SK-N-SH (cell line): ENCODE data around the gene ING5.

Source experiments
- EZH2phosphoT487 ChIP-seq: fragments of 200-600 bp; sonication (generic); IDR thresholded peaks from 2 replicates; pipeline ENCODE4 v1.6.1; 2017; ENCODE audit warnings: low read depth, mixed run types, mild to moderate bottlenecking, antibody characterized with exemption, moderate library complexity, borderline replicate concordance
- FOXM1 ChIP-seq: IDR thresholded peaks from 2 replicates; pipeline ENCODE4 v1.4.0; 2012; ENCODE audit warnings: low read depth, mild to moderate bottlenecking
- SMC3 ChIP-seq: IDR thresholded peaks from 2 replicates; pipeline ENCODE4 v1.6.1; 2012; ENCODE audit warnings: low read depth, low read length, improper control_type of control experiment
- TF ChIP-seq, protein P1 (sequence below): fragments of 200-600 bp; sonication (generic); IDR thresholded peaks from 2 replicates; pipeline ENCODE4 v1.6.1; 2017; ENCODE audit warnings: antibody characterized with exemption, mild to moderate bottlenecking, moderate library complexity
- TF ChIP-seq, protein P2 (sequence below): IDR thresholded peaks from 2 replicates; pipeline ENCODE4 v1.6.1; 2012; ENCODE audit warnings: mild to moderate bottlenecking, low read depth, low read length, moderate library complexity
- TF ChIP-seq, protein P3 (sequence below): IDR thresholded peaks from 2 replicates; pipeline ENCODE4 v1.4.0; 2012; ENCODE audit warnings: low read depth

DNA sequence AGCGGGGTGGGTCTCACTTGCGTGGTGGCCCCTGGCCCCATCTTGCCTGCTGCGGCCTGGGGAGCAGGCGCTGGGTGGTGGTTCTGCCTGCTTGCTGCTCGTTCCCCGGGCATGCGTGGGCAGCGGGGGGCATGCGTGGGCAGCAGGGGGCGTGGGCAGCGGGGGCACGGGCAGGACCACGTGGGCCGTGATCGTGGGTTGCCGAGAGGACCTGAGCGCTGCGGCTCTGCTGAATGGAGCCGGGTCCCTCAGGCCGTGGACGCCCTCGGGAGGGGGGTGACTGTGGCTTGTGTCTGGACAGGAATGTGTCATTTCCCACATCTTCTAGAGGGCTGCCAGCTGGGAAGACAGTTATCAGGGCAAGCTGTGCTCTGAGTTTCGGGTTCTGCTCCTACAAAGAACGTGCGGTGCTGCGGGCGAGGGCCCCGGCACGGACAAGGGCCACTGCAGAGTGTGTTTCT, 66.4 kb downstream of the ING5 start:
- TF ChIP-seq, protein P1, sequence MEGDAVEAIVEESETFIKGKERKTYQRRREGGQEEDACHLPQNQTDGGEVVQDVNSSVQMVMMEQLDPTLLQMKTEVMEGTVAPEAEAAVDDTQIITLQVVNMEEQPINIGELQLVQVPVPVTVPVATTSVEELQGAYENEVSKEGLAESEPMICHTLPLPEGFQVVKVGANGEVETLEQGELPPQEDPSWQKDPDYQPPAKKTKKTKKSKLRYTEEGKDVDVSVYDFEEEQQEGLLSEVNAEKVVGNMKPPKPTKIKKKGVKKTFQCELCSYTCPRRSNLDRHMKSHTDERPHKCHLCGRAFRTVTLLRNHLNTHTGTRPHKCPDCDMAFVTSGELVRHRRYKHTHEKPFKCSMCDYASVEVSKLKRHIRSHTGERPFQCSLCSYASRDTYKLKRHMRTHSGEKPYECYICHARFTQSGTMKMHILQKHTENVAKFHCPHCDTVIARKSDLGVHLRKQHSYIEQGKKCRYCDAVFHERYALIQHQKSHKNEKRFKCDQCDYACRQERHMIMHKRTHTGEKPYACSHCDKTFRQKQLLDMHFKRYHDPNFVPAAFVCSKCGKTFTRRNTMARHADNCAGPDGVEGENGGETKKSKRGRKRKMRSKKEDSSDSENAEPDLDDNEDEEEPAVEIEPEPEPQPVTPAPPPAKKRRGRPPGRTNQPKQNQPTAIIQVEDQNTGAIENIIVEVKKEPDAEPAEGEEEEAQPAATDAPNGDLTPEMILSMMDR: no peak
- TF ChIP-seq, protein P2, sequence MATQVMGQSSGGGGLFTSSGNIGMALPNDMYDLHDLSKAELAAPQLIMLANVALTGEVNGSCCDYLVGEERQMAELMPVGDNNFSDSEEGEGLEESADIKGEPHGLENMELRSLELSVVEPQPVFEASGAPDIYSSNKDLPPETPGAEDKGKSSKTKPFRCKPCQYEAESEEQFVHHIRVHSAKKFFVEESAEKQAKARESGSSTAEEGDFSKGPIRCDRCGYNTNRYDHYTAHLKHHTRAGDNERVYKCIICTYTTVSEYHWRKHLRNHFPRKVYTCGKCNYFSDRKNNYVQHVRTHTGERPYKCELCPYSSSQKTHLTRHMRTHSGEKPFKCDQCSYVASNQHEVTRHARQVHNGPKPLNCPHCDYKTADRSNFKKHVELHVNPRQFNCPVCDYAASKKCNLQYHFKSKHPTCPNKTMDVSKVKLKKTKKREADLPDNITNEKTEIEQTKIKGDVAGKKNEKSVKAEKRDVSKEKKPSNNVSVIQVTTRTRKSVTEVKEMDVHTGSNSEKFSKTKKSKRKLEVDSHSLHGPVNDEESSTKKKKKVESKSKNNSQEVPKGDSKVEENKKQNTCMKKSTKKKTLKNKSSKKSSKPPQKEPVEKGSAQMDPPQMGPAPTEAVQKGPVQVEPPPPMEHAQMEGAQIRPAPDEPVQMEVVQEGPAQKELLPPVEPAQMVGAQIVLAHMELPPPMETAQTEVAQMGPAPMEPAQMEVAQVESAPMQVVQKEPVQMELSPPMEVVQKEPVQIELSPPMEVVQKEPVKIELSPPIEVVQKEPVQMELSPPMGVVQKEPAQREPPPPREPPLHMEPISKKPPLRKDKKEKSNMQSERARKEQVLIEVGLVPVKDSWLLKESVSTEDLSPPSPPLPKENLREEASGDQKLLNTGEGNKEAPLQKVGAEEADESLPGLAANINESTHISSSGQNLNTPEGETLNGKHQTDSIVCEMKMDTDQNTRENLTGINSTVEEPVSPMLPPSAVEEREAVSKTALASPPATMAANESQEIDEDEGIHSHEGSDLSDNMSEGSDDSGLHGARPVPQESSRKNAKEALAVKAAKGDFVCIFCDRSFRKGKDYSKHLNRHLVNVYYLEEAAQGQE: no peak
- TF ChIP-seq EZH2phosphoT487 (no peak), FOXM1 (no peak), SMC3 (no peak)
- TF ChIP-seq, protein P3, sequence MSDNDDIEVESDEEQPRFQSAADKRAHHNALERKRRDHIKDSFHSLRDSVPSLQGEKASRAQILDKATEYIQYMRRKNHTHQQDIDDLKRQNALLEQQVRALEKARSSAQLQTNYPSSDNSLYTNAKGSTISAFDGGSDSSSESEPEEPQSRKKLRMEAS: no peak
